Activated CD4-positive, alpha-beta T cell treated with anti-CD3 and anti-CD28 coated beads, Interleukin-2, amount 50 U/mL, for 4 hours (primary cell): Measurements from ENCODE around the gene MYMX.
"Not testable (repeated sequence)": the region's sequence is repeated elsewhere in the genome, so short reads cannot be mapped to it uniquely, and the experiment has no call there.

Experiments used
- DNase-seq, 2 experiments: peaks; one replicate each; pipeline ENCODE4 v3.0.0-alpha.2; 2020

The MYMX gene

GRCh38 chr6:44188819-44189218 is 27.9 kb upstream of the MYMX start:
- DNase-seq = no peak

- DNase-seq = no peak
Measured at GRCh38 chr6:44189257-44189656, 27.5 kb upstream of the MYMX start.

DNA sequence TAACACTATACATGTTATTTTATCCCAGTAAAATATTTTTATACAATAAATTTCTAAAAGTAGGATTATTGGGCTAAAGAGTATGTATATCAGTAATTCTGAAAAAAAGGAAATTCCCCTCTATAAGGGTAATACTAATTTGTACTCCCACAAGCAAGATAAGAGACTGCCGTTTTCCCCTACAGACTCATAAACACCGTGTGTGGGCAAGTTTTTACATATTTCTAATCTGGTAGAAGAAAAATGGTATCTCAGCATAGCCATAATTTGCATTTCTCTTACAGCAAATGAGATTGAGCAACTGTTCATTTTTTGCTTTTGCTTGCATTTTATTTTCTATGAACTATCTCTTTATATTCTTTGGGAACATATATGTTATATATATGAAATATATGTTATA is 26.0 kb upstream of the MYMX start:
- no peak for DNase-seq

GRCh38 chr6:44192428-44193041 is 24.2 kb upstream of the MYMX start:
- no peak for DNase-seq

DNA sequence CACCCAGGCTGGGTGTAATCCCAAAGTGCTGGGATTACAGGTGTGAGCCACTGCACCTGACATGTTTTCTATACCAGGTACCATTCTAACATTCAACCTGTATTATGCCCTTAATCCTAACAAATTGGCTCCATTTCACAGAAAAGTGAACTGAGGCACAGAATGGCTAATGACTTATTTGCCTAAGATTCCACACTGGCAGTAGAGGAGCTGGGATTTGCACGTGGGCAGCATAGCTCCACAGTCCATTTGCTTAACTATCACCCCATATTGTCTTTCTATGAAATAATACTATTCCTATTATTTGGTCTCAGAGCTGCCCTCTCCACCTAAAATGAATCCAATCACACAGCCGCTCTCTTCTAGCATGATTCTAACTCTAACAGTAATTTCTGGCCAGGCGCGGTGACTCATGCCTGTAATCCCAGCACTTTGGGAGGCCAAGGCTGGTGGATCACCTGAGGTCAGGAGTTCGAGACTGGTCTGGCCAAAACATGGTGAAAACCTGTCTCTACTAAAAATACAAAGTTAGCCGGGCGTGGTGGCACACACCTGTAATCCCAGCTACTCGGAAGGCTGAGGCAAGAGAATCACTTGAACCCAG is 23.3 kb upstream of the MYMX start:
- no peak for DNase-seq

GRCh38 chr6:44194326-44194725 is 22.4 kb upstream of the MYMX start:
- DNase-seq = no peak

DNA sequence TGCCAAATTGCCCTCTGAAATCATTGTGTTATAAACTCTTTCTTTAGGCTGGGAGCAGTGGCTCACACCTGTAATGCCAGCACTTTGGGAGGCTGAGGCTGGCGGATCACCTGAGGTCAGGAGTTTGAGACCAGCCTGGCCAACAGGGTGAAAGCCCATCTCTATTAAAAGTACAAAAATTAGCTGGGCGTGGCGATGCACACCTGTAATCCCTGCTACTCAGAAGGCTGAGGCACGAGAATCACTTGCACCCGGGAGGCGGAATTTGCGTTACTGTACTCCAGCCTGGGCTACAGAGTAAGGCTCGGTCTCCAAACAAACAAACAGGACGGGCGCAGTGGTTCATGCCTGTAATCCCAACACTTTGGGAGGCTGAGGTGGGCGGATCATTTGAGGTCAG is 20.4 kb upstream of the MYMX start:
- DNase-seq = not testable (repeated sequence)

GRCh38 chr6:44198684-44199083 is 18.0 kb upstream of the MYMX start:
- no peak for DNase-seq

DNA sequence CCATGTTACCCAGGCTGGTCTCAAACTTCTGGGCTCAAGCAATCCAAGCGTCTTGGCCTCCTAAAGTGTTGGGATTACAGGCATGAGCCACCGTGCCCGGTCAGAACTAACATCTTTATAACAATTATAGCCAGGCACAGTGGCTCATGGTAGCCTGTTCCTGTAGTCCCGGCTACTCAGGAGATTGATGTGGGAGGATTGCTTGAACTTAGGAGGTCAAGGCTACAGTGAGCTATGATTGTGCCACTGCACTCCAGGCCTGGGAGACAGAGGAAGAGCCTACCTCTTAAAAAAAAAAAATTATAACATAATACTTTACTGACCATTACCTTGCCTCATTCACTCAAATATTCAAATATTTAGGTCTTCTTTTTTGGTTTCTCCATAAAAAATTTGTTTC is 16.8 kb upstream of the MYMX start:
- DNase-seq = no peak

DNA sequence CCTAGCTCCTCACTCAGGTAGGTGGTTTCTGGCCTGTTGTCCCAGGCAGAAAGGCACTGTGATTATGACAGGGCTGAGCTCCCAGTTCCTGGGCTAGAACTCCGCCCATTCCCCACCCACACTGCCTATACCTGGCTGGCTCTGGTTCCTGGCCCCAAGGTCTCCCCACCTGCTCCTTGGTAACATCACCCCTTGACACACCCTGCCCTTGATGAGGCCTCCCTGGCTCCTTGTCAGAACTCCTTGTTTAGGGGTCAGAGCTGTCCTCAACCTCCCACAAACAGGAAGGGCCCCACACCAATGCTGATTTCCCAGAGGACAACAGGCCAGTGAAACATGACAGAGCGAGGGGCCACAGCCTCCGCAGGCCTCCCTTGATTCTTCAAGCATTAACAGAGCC is 15.5 kb upstream of the MYMX start:
- DNase-seq = no peak

DNA sequence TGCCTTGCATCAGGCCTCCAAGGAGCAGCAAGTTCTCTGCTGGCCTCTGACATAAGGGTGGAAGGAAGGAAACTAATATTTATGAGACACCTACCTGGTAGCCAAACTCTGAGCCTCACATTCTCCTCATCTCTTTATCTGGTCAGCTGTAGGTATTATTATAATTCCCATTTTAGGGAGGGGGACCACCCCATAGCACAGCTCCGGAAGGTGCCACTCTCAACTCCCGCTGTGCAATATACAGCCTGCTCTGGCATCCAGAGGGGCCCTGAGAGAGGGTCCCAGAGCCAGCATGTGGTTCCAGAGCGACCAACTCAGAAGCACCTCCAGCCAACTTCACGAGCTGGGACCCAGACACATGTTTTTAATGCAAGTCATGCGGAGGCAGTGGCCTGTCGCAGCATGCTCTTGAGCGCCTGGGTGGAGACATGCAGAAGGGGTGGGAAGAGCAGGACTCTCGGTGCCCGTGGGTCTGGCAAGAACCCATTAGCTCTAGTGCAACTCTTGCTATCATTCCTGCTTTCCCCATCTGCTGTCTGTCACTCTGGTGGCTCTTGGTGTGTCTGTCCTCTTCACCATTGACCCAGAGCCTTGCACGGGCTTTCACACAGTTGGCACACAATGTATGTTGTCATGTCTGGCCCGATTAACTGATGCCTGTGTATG is 15.0 kb upstream of the MYMX start:
- DNase-seq = no peak

GRCh38 chr6:44202332-44202971 is 14.3 kb upstream of the MYMX start:
- DNase-seq = no peak

DNA sequence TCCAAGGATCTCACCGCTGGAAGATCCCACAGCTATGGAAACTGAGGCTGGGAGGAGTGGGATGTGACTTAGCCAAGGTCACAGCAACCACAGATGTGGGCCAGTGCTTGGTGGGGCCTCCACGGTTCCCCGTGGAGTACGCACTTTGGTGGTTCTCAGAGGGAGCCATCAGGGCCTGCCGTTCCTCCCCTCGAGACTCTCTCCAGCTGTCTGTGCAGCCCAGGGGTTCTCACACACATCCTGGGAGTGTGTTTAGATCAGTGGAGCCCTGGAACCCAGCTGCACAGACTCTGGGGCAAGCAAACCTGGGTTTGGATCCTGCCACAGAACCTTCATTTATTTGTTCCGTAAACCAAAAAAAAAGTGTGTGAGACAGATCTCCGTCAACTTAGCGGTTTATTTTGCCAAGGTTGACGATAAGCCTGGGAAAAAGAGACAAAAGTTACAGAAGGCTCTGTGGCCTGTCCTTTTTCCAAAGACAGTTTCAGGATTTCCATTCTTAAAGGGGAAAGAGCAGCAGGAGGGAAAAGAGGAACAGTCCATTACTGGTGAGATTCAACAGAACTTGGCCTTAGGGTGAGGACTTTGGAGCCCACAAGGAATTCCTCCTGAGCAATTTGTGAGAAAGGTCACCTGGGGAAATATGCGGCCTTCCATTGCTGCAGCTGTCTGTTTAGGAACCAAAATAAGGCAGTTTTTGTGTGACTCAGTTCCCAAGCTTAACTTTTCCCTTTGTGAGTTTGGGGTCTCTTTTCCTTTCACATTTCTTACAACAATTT is 13.6 kb upstream of the MYMX start:
- no peak for DNase-seq

DNA sequence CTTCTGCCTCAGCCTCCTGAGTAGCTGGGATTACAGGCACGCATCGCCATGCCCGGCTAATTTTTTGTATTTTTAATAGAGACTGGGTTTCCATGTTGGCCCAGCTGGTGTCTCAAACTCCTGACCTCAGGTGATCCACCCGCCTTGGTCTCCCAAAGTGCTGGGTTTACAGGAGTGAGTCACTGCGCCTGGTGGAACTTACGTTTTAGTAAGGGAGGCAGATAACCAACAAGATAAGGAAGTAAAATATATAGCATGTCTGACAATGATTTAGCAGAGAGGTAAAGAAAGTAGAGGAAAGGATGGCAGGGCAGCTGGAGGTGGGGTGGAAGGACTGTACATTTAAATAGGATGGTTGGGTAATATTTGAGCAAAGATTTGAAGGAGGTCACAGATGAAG is 12.8 kb upstream of the MYMX start:
- DNase-seq = no peak

GRCh38 chr6:44207966-44208365 is 8.8 kb upstream of the MYMX start:
- no peak for DNase-seq

GRCh38 chr6:44211284-44211683 is 5.4 kb upstream of the MYMX start:
- DNase-seq = no peak

GRCh38 chr6:44214307-44214706 is 2.4 kb upstream of the MYMX start:
- DNase-seq = no peak

GRCh38 chr6:44217332-44218143 is 812 bp downstream of the MYMX start:
- DNase-seq = no peak

DNA sequence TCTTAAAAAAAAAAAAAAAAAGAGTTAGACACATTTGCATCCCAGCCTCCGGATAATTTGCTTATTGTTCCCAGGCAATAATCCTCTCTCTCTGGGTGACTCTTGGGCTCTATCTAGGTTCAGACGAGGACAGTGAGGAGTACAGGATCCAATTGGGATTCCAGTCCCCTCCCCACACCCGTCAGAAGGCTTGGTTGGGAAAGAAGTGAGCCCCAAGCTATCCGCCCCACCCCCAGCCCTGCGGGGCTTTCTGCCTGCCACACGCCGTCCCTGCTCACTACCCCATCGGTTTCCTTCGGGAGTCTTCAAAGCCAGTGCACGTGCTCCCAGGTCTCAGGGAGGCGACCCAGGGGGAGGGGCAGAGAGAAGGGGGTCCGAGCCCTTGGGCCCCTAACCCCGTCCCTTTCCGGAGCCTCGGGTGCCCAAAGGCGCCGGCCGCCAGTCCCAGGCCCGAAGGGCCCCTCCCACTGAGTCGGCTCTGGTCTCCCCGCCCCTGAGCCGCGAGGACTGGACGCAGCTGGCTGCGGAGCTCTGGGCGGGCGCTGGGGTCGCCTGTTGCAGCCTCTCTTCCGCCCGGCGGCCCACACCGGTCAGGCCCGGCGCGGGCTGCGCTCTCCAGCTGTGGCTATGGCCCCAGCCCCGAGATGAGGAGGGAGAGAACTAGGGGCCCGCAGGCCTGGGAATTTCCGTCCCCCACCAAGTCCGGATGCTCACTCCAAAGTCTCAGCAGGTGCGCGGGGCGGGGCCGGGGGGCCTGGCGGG is 2.5 kb downstream of the MYMX start:
- DNase-seq = no peak

DNA sequence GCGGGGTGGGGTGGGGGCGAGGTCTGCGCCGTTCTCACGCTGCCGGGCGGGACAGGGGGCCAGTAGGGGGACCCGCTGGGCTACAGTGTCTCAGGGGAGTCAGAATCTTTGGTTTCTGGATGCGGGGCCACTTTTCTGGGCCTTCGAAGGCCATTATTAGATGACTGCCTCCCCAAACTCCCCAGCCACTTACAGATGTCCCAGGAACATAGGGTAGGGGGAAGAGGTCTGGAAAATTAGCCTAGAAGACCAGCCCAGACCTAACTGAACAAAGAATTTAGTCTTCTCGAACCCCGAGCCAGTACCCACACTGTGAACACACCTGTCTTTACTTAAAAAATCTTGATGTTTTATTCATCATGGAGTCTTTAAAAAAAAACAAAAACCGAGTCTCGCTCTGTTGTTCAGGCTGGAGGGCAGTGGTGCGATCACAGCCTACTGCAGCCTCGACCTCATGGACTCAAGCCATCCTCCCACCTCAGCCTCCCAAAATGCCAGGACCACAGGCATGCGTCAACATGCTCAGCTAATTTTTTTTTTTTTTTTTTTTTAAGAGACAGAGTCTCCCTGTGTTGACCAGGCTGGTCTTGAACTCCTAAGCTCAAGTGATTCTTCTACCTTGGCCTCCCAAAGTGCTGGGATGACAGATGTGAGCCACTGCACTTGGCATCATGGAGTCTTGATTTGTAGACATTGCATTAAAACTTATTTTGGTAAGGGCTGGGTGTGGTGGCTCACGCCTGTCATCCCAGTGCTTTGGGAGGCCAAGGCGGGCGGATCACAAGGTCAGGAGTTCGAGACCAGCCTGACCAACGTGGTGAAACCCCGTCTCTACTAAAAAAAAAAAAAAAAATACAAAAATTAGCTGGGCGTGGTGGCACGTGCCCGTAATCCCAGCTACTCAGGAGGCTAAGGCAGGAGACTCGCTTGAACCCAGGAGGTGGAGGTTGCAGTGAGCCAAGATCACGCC is 3.4 kb downstream of the MYMX start:
- no peak for DNase-seq
